NCI-H1092 treated with DMSO at 0.1 percent for 48 hours (cell line): Measurements from ENCODE around the gene CPTP.
A peak's percentile ranks its signal among the peaks of the same experiment; 100 is the strongest.
"Not testable (repeated sequence)": the region's sequence is repeated elsewhere in the genome, so short reads cannot be mapped to it uniquely, and the experiment has no call there.

Experiments
- DNase-seq: peaks from one replicate; lab custom pipeline; 2025; lab: John Stamatoyannopoulos, UW

Gene CPTP

GRCh38 chr1:1366699-1367066 lies 42.1 kb downstream of the CPTP start:
- no peak for DNase-seq

GRCh38 chr1:1367315-1367714 lies 42.7 kb downstream of the CPTP start:
- DNase-seq, result no peak

- not testable (repeated sequence) for DNase-seq
Measured at GRCh38 chr1:1370094-1370493, 45.5 kb downstream of the CPTP start.

- DNase-seq, result no peak
Measured at GRCh38 chr1:1370771-1371300, 46.2 kb downstream of the CPTP start.

GRCh38 chr1:1371364-1371745 lies 46.8 kb downstream of the CPTP start:
- DNase-seq, result no peak

GRCh38 chr1:1371746-1372711 lies 47.4 kb downstream of the CPTP start:
- DNase-seq, result no peak

GRCh38 chr1:1373051-1373814 lies 48.6 kb downstream of the CPTP start:
- no peak for DNase-seq

GRCh38 chr1:1373815-1374588 lies 49.4 kb downstream of the CPTP start:
- DNase-seq, result no peak

- no peak for DNase-seq
Measured at GRCh38 chr1:1374589-1374928, 50.0 kb downstream of the CPTP start.

- DNase-seq, result peak; percentile 96
Measured at GRCh38 chr1:1374929-1375662, 50.5 kb downstream of the CPTP start, which contains the start of gene AURKAIP1. AURKAIP1 (minus strand) TSS chr1:1375207; CDS start chr1:1374756, 451 bp downstream.

- DNase-seq, result no peak
Measured at GRCh38 chr1:1376551-1377226, 52.1 kb downstream of the CPTP start.

GRCh38 chr1:1377540-1378205 lies 53.1 kb downstream of the CPTP start:
- no peak for DNase-seq
